Measurements from ENCODE around the gene CCDC171. TPM values are rescaled to one million over a fixed set of nuclear protein-coding genes. Genes with fewer than 3 reads are reported as not detected.

The CCDC171 gene
- total RNA-seq, 1 experiment from 2014 or later: 1.6 TPM

DNA sequence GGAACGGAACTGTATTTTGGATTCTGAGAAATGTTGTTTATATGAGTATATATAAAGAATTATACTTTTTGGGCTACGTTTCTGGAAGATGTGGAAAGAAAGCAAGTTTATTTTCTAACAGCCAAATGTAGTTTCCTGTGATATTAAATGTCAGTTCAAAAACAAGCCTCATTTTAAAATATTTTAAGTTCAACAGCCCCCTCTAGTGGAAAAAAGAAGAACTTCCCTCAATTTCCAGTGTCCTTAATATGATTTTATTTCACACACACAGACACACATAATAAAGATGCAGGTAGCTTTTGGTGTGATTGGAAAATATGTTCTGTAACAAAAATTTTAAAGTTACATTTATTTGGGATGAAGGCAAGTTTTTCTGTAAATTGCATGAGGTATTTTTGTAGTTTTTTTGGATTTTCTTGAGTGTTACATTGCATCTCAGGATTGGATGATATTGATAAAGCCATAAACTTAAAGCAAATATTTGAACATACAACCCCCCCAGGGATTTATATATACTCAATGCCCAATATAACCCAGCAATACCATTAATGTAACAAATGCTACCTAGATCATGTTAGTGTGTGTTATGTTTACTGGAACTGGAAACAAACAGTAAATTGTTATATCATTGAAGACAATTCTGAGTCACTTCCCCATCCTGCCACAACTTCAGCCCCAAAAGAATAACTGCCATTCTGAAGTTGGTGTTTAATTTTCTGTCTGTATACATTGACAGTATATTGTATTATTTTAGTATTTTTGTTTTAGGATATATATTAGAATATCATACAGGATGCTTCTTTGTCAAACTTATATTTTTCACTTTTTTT is 54.0 kb downstream of the CCDC171 start:
- H3K27me3 Mint-ChIP-seq (ENCODE audit: insufficient read depth, unreplicated experiment): no peaks in the 10 kb centered on the region
- CTCF ChIA-PET: interaction anchor here (0.9 to 1.5 kb wide), 3 partner anchors 54 to 95 kb away, joined by 3 to 8 read pairs (median 7); partner anchors contain the start of gene CCDC171
- H3K4me1 ChIP-seq: no peaks in the 10 kb centered on the region
- TF ChIP-seq, protein P1, sequence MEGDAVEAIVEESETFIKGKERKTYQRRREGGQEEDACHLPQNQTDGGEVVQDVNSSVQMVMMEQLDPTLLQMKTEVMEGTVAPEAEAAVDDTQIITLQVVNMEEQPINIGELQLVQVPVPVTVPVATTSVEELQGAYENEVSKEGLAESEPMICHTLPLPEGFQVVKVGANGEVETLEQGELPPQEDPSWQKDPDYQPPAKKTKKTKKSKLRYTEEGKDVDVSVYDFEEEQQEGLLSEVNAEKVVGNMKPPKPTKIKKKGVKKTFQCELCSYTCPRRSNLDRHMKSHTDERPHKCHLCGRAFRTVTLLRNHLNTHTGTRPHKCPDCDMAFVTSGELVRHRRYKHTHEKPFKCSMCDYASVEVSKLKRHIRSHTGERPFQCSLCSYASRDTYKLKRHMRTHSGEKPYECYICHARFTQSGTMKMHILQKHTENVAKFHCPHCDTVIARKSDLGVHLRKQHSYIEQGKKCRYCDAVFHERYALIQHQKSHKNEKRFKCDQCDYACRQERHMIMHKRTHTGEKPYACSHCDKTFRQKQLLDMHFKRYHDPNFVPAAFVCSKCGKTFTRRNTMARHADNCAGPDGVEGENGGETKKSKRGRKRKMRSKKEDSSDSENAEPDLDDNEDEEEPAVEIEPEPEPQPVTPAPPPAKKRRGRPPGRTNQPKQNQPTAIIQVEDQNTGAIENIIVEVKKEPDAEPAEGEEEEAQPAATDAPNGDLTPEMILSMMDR (IDR thresholded peaks at IDR 0.05; ENCODE audit: insufficient read depth in 1 of 2, low read depth in 1 of 2, low read length in 1 of 2, severe bottlenecking in 1 of 2, unreplicated experiment in 1 of 2): peak; percentile 12 to 26
- no peak overlapping the region for H3K27ac Mint-ChIP-seq (ENCODE audit: unreplicated experiment)
- no peaks in the 10 kb centered on the region for H3K9me3 ChIP-seq
- POLR2A ChIA-PET: no interaction called here
- no peaks in the 10 kb centered on the region for H3K4me1 Mint-ChIP-seq (ENCODE audit: low read depth, unreplicated experiment)
- H3K4me3 Mint-ChIP-seq (ENCODE audit: unreplicated experiment): no peak overlapping the region
- H3K9me3 Mint-ChIP-seq (ENCODE audit: unreplicated experiment): no peaks in the 10 kb centered on the region
- H3K36me3 ChIP-seq (ENCODE audit: control insufficient read depth, insufficient read depth, low read length): no peaks in the 10 kb centered on the region
- H3K36me3 Mint-ChIP-seq (ENCODE audit: insufficient read depth, unreplicated experiment): no peaks in the 10 kb centered on the region
- no peak overlapping the region for H3K4me3 ChIP-seq (ENCODE audit: low read depth, low read length)
- H3K27me3 ChIP-seq (replicated peaks; ENCODE audit: control insufficient read depth, insufficient read depth, low read length): no peaks in the 10 kb centered on the region
- BruUV-seq (replicated peaks): no TSS peak
- intact Hi-C loops (cut with micrococcal nuclease; ENCODE audit: unreplicated experiment): loop anchor here (1.0 to 5.0 kb wide), 4 partner anchors 35 to 396 kb away; partner anchors contain the start of gene PSIP1
- peak in 1 of 2 experiments; percentile 43 for DNase-seq

DNA sequence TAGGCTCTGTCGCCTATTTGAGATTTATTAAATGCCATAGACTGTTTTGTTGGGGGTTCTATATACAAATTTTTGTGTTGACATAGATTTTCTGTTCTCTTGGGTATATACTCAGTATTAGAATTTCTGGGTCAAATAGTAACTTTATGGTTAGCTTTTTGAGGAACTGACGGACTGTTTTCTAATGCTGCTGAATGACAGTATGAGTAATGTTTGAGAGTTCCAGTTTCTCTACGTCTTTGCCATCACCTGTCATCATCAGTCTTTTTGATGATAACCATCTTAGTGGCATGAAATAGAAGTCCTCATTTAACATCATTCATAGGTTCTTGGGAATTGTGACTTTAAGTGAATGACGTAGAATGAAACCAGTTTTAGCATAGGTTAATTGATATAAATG is 60.1 kb downstream of the CCDC171 start:
- peaks cover 12% of the 10 kb centered on the region for H3K36me3 Mint-ChIP-seq (ENCODE audit: insufficient read depth, unreplicated experiment)
- DNase-seq: no peak
- H3K4me3 Mint-ChIP-seq (ENCODE audit: unreplicated experiment): no peak overlapping the region
- no TSS peak for BruUV-seq (replicated peaks)
- no peaks in the 10 kb centered on the region; the same call in 1 of the 2 replicates for H3K4me1 ChIP-seq
- POLR2A ChIA-PET: no interaction called here
- no peaks in the 10 kb centered on the region for H3K36me3 ChIP-seq (ENCODE audit: control insufficient read depth, insufficient read depth, low read length)
- H3K27me3 Mint-ChIP-seq (ENCODE audit: insufficient read depth, unreplicated experiment): no peaks in the 10 kb centered on the region
- intact Hi-C loops (cut with micrococcal nuclease; ENCODE audit: unreplicated experiment): no loop called here
- CTCF ChIA-PET: interaction anchor here (1.0 kb wide), 1 partner anchor 60 kb away, joined by 8 read pairs; the partner anchor contains the start of gene CCDC171
- TF ChIP-seq, protein P1 (IDR thresholded peaks at IDR 0.05; ENCODE audit: insufficient read depth in 1 of 2, low read depth in 1 of 2, low read length in 1 of 2, severe bottlenecking in 1 of 2, unreplicated experiment in 1 of 2): no peak
- no peaks in the 10 kb centered on the region for H3K27me3 ChIP-seq (replicated peaks; ENCODE audit: control insufficient read depth, insufficient read depth, low read length)
- no peak overlapping the region for H3K27ac Mint-ChIP-seq (ENCODE audit: unreplicated experiment)
- peaks cover 5% of the 10 kb centered on the region for H3K4me1 Mint-ChIP-seq (ENCODE audit: low read depth, unreplicated experiment)
- peaks cover 6% of the 10 kb centered on the region for H3K9me3 ChIP-seq
- no peaks in the 10 kb centered on the region for H3K9me3 Mint-ChIP-seq (ENCODE audit: unreplicated experiment)
- no peak overlapping the region for H3K4me3 ChIP-seq (ENCODE audit: low read depth, low read length)

DNA sequence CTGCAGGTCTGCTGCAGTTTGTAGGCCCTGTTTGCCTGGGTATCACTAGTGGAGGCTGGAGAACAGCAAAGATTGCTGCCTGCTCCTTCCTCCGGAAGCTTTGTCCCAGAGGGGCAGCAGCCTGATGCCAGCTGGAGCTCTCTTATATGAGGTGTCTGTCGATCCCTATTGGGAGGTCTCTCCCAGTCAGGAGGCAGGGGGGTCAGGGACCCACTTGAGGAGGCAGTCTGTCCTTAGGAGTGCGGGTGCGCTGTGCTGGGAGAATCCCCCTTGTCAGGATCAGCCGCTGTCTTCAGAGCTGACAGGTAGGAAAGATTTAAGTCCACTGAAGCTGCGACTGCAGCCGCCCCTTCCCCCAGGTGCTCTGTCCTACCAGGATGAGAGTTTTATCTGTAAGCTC is 64.9 kb downstream of the CCDC171 start:
- no peak overlapping the region for H3K27ac Mint-ChIP-seq (ENCODE audit: unreplicated experiment)
- TF ChIP-seq, protein P1 (IDR thresholded peaks at IDR 0.05; ENCODE audit: insufficient read depth in 1 of 2, low read depth in 1 of 2, low read length in 1 of 2, severe bottlenecking in 1 of 2, unreplicated experiment in 1 of 2): no peak
- intact Hi-C loops (cut with micrococcal nuclease; ENCODE audit: unreplicated experiment): no loop called here
- no peak overlapping the region for H3K4me3 ChIP-seq (ENCODE audit: low read depth, low read length)
- no peaks in the 10 kb centered on the region for H3K9me3 Mint-ChIP-seq (ENCODE audit: unreplicated experiment)
- H3K36me3 ChIP-seq (ENCODE audit: control insufficient read depth, insufficient read depth, low read length): no peaks in the 10 kb centered on the region
- CTCF ChIA-PET: no interaction called here
- peaks cover 12% of the 10 kb centered on the region for H3K36me3 Mint-ChIP-seq (ENCODE audit: insufficient read depth, unreplicated experiment)
- H3K27me3 Mint-ChIP-seq (ENCODE audit: insufficient read depth, unreplicated experiment): no peaks in the 10 kb centered on the region
- no peak overlapping the region for H3K4me3 Mint-ChIP-seq (ENCODE audit: unreplicated experiment)
- H3K27me3 ChIP-seq (replicated peaks; ENCODE audit: control insufficient read depth, insufficient read depth, low read length): no peaks in the 10 kb centered on the region
- POLR2A ChIA-PET: no interaction called here
- H3K4me1 ChIP-seq: no peaks in the 10 kb centered on the region; the same call in 1 of the 2 replicates
- no TSS peak for BruUV-seq (replicated peaks)
- no peak for DNase-seq
- H3K4me1 Mint-ChIP-seq (ENCODE audit: low read depth, unreplicated experiment): peaks cover 5% of the 10 kb centered on the region
- H3K9me3 ChIP-seq: peaks cover 8% of the 10 kb centered on the region
